GM18502 (cell line): ENCODE data around the gene TTLL5.

Experiments used
- ATAC-seq: cut with Tn5 transposase; IDR thresholded peaks from one replicate; pipeline ENCODE4 v1.9.1; 2021; ENCODE audit warnings: mild to moderate bottlenecking; ENCODE audit not compliant: unreplicated experiment, poor library complexity

Gene TTLL5

DNA sequence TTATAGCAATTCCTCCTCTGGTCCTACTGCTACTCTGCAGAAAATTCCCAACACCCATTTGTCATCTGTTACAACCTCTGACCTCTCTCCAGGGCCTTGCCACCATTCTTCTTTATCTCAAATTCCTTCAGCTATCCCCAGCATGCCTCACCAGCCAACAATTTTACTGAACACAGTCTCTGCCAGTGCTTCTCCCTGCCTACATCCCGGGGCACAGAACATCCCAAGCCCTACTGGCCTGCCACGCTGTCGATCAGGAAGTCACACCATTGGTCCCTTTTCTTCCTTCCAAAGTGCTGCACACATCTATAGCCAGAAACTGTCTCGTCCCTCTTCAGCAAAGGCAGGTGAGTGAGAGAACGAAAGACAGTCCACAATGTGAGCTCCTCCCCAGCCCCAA, 122.1 kb downstream of the TTLL5 start:
- no peak for ATAC-seq

GRCh38 chr14:75783602-75784313, 122.7 kb downstream of the TTLL5 start:
- ATAC-seq = no peak

- ATAC-seq = no peak
Measured at GRCh38 chr14:75784314-75784686, 123.3 kb downstream of the TTLL5 start.

DNA sequence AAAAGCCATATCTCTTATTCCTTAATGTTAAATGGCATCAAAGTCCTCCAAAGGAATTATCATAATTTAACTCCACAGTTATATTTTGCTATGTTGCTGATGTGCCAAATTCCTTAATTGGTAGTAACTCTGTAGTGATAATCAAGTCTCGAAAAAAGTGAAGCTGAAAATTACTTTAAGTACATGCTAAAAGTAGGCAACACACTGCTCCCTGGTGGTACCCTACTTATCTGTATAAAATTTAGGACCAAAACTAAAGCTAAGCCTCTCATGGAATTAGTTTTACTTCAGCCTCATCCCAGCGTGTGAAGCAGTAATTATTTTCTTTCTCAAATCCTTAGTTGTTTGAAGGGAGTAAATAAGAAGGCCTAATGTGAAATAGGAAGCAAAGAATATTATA, 132.8 kb downstream of the TTLL5 start:
- ATAC-seq = no peak

DNA sequence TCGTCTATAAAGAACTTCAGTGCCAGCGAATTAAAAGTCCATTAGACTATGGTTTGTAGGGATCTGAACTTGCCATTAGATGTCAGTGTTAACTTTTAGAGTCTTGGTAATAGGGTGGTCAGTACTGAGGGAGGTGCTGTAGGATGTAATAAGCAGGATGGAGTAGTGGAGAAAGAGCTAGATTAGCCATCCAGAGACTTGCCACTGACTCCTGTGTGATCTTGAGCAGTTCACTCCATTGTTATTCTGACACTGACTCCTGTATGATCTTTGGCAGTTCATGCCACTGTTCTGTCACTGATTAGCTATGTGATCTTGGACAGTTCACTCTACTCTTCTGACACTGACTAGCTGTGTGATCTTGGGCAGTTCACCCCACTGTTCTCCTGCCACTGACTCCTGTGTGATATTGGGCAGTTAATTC, 133.6 kb downstream of the TTLL5 start:
- ATAC-seq = no peak

DNA sequence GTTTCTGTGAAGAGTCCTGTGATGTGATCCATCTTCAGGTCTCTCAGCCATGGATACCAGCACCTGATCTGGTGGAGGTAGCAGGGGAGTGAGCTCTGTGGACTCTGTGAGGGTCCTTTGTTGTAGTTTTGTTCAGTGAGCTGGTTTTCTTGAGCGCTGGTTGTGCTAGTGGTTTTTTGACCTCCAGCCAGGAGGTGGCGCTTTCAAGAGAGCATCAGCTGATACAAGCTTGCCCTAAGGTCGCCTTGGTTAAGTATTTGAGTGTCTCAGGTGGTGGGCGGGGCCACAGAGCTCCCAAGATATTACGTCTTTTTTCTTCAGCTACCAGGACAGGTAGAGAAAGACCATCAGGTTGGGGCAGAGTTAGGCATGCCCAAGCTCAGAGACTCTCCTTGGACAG, 139.7 kb downstream of the TTLL5 start:
- no peak for ATAC-seq

GRCh38 chr14:75802486-75802885, 141.4 kb downstream of the TTLL5 start:
- ATAC-seq = no peak

GRCh38 chr14:75803765-75804164, 142.7 kb downstream of the TTLL5 start:
- ATAC-seq = no peak

DNA sequence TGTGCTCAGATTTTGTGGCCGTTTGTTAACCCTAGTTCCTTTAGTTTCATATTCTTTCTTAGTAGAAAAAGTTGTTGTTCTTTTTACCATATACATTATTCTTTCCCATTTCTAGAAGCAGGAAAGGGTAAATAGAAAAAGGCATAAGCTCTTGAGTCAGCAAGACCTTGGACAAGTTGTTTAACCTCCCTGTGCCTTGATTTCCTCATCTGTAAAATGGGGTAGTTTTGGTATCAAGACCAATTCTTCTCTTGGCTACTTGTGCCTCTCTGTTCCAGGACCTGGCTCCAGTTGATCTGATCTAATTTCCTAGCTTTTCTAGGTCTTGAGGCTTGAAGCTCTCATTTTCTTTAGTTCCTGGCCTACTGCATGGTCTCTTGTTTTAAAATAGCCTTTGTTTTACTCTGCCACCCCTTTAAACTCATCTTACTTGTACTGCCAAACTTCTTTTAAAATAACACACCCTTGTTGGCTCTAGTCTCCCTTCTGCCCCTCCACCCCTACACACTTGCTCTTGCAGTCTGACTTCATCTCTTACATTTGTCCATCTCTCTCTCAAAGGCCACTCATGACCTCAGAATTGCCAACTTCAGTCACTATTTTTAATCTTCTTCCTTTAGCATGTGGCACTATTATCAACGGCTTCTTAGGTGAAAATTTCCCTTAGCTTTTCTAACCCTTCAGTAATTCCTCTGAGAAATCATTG, 143.7 kb downstream of the TTLL5 start:
- ATAC-seq = no peak

DNA sequence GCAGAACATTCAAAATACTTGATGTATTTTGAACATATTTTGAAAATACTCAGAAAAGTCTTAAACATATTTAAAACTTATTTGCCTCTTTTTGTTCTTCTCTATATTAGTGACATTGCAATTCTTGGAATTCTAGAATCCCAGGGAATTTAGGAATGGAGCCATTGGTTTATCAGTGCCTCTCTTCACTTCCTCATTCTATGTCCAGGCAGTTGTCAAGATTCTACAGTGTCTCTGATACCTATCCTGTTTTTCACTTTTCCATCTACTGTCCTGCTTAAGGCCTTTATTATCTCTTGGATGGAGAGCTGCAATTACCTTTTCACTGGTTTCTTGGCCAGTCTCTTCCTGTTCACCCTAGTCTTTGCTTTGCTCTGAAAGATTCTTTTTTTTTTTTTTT, 144.6 kb downstream of the TTLL5 start:
- no peak for ATAC-seq

GRCh38 chr14:75806352-75806832, 145.3 kb downstream of the TTLL5 start:
- ATAC-seq = no peak

DNA sequence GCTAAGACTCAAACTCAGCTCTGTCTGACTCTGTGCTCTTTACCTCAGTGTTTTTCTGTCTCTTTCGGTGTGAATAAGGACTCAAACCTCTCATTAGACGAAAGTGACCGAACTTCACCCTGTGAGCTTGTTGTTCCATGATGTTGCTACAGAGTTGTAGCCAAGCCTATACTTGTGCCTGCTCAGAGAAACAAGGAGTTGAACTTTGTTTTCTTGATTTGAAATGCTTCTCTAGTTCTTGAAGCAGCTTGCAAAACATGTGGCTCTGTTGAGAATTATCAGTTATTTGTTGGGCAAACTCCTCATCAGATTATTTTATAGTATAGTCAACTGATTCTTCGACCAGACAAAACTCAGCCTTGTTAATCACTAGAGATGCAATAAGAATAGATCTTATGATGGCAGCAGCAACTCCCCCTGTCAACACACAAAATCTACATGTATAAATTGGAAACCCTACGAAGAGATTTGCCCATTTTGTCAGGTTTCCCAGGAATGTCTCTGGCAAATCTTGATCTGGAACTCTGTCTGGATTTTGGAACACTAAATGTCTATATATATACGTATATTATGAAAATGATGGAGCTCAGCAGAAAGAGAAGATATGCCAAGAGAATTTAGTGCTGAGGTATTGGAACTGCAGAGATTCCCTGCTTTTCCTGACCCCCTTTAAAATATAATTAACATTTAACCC, 146.8 kb downstream of the TTLL5 start:
- no peak for ATAC-seq

DNA sequence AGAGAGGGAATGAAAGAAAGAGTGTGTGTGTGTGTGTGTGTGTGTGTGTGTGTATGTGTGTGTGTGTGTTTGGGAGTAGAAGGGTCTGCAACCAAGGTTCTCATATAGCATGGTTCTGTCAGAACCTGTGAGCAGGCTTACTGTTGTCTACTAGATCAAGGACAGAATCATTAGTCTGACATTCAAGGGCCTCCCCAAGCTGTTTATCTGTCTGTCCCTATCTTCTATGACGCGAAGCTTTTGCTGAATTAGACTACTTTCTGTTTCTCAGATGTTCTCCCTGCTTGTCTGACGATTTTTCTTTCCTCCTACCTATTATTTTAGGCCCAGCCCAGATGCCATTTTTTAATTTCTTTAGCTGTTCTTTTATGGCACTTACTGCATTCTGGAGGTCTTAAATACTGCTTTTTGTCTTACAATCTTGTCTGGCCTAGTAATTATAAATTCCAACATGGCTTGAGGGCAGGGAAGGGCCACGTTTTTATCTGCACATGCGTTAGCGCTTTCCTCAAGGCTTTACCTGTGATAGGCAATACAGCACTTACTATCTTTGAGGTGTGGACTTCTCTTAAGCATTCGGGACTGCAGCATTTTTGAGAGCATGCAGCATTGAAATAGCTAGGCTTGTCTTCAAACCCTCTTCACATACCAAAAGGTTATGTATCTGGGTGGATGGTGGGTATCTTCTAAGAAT, 150.2 kb downstream of the TTLL5 start:
- no peak for ATAC-seq

DNA sequence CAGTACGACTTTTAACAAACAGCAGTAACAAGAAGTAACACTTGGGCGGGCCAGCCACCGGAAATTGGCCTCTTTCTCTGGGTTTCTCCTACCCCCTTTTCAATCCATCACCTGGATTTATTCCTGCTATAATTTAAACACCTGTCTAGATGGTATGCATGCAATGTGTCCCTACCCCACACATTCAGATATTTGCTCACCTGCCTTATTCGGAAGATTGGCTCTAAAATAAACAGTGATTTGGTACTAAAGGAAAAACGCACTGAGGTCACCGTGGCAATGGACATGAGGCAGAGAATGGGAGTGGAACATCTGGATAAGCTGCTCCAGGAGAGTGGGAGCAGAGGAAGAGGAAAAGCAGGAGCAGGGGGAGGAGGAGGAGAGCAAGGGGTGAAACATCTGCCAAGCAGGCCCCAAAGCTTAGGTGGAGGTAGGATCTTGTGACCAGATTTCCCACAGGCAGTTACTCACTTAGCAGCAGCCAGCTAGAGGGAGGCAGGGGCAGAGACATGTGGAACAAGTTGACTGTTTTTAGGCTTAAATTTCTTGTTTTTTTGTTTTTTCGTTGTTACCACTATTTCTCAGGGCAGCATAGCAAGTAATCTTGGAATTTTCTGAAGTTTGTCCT, 150.9 kb downstream of the TTLL5 start:
- no peak for ATAC-seq

- ATAC-seq = no peak
Measured at GRCh38 chr14:75812622-75813021, 151.6 kb downstream of the TTLL5 start.

GRCh38 chr14:75820761-75821160, 159.7 kb downstream of the TTLL5 start:
- no peak for ATAC-seq

DNA sequence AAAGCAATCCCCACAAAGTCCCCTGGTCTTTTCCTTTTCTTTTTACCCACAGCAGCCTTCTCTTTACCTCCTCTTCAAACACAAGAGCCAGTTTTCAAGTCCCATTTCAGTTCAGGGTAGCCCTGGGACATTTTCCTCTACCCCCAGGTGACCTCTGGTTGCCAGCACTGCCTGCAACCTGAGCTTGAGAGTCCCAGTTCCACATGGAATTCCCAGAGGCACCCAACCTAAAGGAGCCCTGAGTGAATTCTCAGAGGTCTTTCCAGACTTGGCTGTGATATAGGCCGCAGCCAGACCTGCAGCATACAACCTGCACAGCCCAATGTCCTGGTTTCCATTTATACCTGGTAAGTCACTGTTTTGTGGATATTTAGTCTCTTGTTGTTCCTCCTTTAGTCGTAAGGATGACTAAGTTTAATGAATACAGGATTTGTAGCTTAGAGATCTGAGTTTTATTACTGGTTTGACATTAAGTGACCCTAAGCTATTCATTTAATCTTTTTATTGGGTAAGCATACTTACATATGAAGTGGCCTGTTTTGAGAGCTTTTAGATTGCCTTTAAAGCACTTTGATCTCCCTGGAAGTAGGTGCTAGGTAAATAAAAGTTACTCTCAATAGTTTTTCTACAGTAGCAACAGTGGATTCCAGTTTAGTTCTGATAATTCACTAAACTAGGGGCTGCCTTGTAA, 160.9 kb downstream of the TTLL5 start:
- no peak for ATAC-seq

DNA sequence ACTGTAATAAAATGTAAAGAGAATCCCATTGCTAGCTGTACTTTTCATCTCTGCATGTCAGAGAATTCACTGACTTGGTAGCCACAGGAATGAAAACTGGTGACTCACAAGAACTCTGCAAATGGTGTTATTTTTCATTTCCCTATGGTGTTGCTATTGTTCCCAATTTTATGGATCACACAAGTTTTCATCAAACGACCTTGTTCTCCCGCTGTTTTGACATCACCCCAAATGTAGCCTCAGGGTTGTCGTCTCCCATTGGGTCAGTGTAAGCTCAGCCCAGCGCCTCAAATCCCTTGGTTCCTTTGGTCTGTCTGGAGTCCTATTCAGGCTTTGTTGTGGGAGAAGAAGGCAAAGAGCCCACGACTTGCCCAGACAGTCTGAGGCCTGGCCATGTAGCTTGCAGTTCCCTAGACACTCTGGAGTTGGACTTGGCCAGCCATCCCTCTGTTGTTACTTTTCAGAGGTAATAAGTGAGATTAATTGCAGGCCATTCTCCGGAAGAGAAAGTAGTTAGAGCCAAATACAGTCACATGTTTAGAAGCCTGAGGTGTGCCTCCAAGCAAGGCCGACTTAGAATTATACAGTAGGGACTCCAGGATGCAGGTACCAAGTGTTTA, 161.6 kb downstream of the TTLL5 start:
- ATAC-seq = no peak

DNA sequence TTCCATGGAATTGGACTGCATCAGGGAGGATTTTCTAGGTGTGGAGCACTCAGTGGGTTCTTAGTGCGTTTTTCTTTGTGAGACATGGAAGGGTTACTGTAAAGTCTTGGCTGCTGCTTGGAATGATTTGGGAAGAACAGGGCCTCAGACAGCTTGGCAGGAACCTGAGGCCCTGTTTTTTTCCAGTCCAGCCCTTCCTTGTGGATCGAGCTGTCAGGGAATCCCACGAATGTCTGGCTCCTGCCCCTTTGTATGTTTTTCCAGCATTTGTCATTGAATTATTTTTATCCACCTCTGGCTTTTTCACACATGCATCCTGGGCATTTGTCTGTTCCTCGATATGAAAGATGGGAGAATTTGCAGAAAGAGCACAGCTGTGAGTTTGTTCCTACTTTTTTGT, 162.3 kb downstream of the TTLL5 start:
- ATAC-seq = no peak
